HG03060 (cell line): ENCODE measurements around the gene TMEM171.

Experiments used
- ATAC-seq: cut with Tn5 transposase; IDR thresholded peaks from one replicate; pipeline ENCODE4 v1.9.1; 2021; ENCODE audit warnings: low read depth, moderate number of reproducible peaks; ENCODE audit not compliant: unreplicated experiment

TMEM171 gene

DNA sequence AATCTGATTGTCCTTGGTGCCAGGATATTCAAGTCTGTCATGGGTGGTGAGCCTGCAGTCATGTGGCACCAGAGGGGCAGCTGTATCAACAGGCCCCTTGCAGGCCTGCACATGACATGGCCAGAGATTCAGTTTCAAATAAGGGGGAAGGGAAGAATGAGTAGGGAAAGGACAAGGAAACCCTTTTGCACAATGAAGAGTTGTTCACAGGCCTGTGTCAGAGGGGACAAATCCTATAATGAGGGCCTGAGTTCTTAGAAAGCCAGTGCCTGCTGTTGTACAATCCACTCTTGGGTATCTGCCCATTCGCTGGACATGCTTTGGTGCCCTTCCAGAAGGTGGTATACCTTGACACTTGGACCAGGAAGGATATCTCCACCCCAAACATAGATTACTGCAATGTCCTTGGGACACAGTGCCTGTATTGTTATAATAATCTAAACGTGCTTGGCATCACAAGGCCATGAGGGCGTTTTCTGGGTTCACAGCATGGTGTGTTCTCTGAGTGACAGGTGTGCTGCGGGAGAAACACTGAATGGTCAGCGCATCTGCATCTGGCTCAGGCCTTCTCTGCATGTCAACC is 1.9 kb upstream of the TMEM171 start:
- no peak for ATAC-seq

- ATAC-seq = no peak
These were observed 771 bp upstream of the TMEM171 start for GRCh38 chr5:73119451-73120157.

DNA sequence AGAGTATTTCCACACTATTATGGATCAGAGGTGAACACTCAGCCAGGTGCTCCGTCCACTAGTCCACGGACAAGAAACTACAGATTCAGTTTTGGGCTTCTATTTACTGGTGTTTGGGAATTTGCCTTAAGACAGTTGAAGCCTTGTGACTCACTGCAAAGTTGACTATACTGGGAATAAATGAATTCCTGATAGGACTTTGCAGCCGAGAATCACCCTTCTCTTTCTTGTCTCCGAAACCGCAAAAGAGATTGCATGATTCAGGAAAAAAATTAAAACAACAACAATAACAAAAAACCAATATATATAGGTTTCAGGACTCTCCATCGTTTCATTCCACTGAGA is 716 bp downstream of the TMEM171 start:
- no peak for ATAC-seq

DNA sequence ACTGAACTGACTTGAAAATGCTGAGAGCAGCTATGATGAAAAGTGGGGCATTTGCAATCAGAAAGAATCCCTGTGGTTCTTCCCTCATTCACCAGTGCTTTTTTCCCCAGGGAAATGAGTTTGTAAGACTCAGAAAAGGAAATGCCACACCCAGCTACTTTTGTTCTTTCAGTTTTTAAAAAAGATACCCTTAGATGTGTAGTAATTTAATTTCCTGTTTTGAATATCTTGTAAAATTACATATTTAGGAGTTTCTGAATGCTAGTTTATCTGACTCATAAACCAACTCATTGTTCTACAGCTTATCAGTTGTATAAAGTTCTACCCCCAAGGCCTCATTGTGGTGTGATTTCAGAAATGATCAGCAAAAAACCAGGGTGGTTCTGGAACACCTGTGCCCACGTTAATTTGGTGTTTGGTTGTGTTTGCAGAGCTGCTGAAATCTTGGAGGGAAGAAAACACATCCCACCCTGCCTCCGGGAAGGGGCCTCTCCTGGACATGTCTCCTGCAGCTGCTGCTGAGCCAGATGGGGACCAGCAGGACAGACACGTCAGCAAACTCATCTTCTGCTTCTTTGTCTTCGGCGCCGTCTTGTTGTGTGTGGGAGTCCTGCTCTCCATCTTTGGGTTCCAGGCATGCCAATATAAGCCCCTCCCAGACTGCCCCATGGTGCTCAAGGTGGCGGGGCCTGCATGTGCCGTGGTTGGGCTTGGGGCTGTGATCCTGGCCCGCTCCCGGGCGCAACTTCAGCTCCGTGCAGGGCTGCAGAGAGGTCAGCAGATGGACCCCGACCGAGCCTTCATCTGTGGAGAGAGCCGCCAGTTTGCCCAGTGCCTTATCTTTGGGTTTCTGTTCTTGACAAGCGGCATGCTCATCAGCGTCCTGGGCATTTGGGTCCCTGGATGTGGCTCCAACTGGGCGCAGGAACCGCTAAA is 2.8 kb downstream of the TMEM171 start:
- ATAC-seq = no peak

GRCh38 chr5:73125289-73125688 is 4.9 kb downstream of the TMEM171 start:
- no peak for ATAC-seq

DNA sequence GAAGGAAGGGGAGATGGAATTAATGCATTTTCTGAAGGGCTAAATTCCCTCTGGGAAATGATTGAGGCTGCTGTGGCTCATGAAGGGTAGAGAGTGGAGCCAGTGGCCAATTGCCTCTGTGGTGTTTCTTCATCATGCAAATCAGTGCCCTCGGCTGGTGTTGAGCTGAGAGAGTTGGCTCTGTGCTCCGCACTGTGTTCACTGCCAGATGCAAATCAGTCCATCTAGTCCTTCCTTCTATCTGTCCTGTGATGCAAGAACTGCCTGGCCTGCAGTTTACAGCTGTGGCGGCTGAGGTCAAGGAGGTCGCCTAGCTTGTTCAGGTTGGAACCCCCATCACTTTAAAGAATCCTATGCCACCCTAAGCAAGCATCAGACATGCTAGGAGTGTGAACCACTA is 6.0 kb downstream of the TMEM171 start:
- ATAC-seq = no peak

GRCh38 chr5:73126957-73127356 is 6.6 kb downstream of the TMEM171 start:
- no peak for ATAC-seq

GRCh38 chr5:73129143-73129542 is 8.8 kb downstream of the TMEM171 start:
- no peak for ATAC-seq

- no peak for ATAC-seq
These were observed 10.4 kb downstream of the TMEM171 start for GRCh38 chr5:73130811-73131210.

GRCh38 chr5:73131711-73132425 is 11.5 kb downstream of the TMEM171 start:
- no peak for ATAC-seq

- no peak for ATAC-seq
These were observed 12.4 kb downstream of the TMEM171 start for GRCh38 chr5:73132759-73133158.

- no peak for ATAC-seq
These were observed 14.6 kb downstream of the TMEM171 start for GRCh38 chr5:73135021-73135420.

DNA sequence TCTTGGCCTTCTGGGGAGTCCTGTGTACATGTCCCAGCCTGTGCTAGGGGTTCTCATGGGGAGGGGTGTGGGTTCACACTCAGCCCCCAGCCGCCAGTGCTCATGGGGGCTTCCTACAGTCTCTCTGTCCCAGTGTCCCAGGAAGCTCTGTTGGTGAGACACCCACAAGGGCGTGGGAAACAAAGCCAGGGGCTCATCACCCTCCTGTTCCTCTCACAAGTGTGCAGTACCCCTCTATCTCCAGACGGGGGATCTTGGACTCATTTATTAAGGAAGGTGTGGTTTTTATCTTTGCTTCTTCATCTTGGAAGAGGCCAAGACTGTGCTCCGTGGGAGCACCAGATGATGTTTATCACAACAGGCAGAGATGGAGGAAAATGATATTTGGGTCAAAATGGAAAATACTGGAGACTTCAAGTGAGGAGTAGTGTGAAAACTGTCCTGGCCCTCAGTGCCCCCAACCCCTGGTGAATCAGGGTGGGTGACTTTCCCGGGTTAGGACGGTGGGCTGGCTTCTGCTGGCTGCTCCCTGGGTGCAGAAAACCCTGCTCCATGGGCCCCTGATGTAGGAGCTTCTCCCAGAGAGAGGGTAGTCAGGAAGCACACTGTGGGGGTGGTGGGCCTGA is 15.2 kb downstream of the TMEM171 start:
- no peak for ATAC-seq

DNA sequence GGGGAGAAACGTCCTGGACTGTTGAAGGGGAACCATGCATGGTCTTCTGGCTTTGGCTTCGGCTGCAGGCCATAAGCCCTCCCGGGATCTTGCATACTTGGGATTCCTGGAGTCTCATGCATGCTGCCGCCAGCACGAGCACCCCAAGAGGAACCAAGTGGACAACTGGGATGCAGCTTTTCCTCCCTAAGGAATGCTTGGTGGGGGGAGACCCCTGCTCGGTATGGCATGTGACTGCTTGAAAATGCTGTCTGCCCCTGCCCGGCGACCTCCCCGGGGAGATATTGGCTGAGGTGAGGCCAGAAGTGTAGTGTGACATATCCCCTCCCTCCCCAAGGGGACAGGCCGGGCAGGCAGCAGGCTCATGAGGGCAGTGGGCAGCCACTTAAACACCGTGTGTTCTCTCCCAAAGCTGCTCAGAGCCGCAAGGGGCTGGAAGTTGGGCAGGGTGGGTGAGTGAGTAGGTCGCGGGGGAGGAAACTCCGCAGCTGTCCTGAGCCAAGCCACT is 15.7 kb downstream of the TMEM171 start:
- ATAC-seq = no peak

GRCh38 chr5:73137563-73138530 is 17.5 kb downstream of the TMEM171 start:
- ATAC-seq = no peak

- ATAC-seq = no peak
These were observed 19.1 kb downstream of the TMEM171 start for GRCh38 chr5:73139485-73139884.

DNA sequence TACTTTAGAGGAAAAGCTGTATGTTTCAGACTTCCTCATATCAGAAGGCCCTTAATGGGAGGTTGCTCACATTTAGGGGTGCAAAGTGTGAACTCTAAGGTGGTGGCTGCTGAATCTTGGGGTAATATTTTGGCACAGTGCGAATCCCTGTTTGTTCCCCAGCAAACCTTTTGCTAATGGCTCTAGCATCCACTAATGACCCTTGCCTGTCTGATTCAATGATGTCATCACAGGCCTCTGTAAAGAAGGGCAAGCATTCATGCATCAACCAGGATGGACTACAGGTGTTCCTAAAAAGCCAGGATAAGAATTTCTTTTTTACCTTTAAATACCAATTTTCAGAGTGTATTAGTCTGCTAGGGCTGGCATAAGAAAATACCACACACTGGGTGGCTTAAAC is 20.4 kb downstream of the TMEM171 start:
- ATAC-seq = no peak

GRCh38 chr5:73142035-73142434 is 21.7 kb downstream of the TMEM171 start:
- no peak for ATAC-seq

GRCh38 chr5:73143716-73144115 is 23.3 kb downstream of the TMEM171 start:
- no peak for ATAC-seq
